Parathyroid adenoma (tissue), 2 donors: Measurements from ENCODE around the gene BMPR1B.

Experiments
- H2AFZ ChIP-seq: fragments of 300-600 bp; sonication (generic); one replicate; pipeline ENCODE4 v1.7.0; 2017; ENCODE audit warnings: antibody characterized with exemption, mild to moderate bottlenecking
- H3K27ac ChIP-seq: fragments of 300-600 bp; sonication (generic); one replicate; pipeline ENCODE4 v1.7.0; 2017
- H3K27me3 ChIP-seq: fragments of 300-600 bp; sonication (generic); one replicate; pipeline ENCODE4 v1.7.0; 2017; ENCODE audit warnings: low read length; ENCODE audit not compliant: control insufficient read depth, insufficient read depth
- H3K36me3 ChIP-seq: fragments of 300-600 bp; sonication (generic); one replicate; pipeline ENCODE4 v1.7.0; 2017; ENCODE audit warnings: low read length; ENCODE audit not compliant: control insufficient read depth, insufficient read depth
- H3K4me1 ChIP-seq: fragments of 300-600 bp; sonication (generic); one replicate; pipeline ENCODE4 v1.7.0; 2017; ENCODE audit warnings: control low read depth
- H3K4me2 ChIP-seq: fragments of 300-600 bp; sonication (generic); one replicate; pipeline ENCODE4 v1.7.0; 2017; ENCODE audit warnings: low read length
- H3K4me3 ChIP-seq: fragments of 300-600 bp; sonication (generic); one replicate; pipeline ENCODE4 v1.7.0; 2017; ENCODE audit warnings: low read depth, low read length
- H3K79me2 ChIP-seq: fragments of 300-600 bp; sonication (generic); one replicate; pipeline ENCODE4 v1.7.0; 2017; ENCODE audit warnings: control low read depth
- H3K9ac ChIP-seq: fragments of 300-600 bp; sonication (generic); one replicate; pipeline ENCODE4 v1.7.0; 2017; ENCODE audit warnings: mild to moderate bottlenecking
- H3K9me3 ChIP-seq: fragments of 300-600 bp; sonication (generic); one replicate; pipeline ENCODE4 v1.7.0; 2017; ENCODE audit warnings: low read length; ENCODE audit not compliant: control insufficient read depth
- CTCF ChIP-seq: fragments of 300-600 bp; sonication (generic); IDR thresholded peaks from one replicate; pipeline ENCODE4 v1.7.0; 2017; ENCODE audit warnings: antibody characterized with exemption, mild to moderate bottlenecking
- donor health status: primary hyperparathyroidism.

BMPR1B gene

GRCh38 chr4:95114521-95114920, 356.8 kb downstream of the BMPR1B start:
- no peaks in the 10 kb centered on the region for H3K36me3 ChIP-seq
- H3K79me2 ChIP-seq: no peaks in the 10 kb centered on the region
- H3K4me1 ChIP-seq: no peaks in the 10 kb centered on the region
- H3K4me2 ChIP-seq: no peak overlapping the region
- no peak overlapping the region for H3K4me3 ChIP-seq
- no peak for TF ChIP-seq CTCF
- no peak overlapping the region for H3K27ac ChIP-seq
- H3K9ac ChIP-seq: no peak overlapping the region
- no peaks in the 10 kb centered on the region for H3K9me3 ChIP-seq
- H3K27me3 ChIP-seq: no peaks in the 10 kb centered on the region
- no peak overlapping the region for H2AFZ ChIP-seq

GRCh38 chr4:95118497-95118896, 360.7 kb downstream of the BMPR1B start:
- H3K4me1 ChIP-seq: no peaks in the 10 kb centered on the region
- no peaks in the 10 kb centered on the region for H3K9me3 ChIP-seq
- no peak for TF ChIP-seq CTCF
- H3K79me2 ChIP-seq: no peaks in the 10 kb centered on the region
- peak overlapping the region; percentile 34 for H3K4me2 ChIP-seq
- H3K9ac ChIP-seq: no peak overlapping the region
- no peaks in the 10 kb centered on the region for H3K27me3 ChIP-seq
- H3K4me3 ChIP-seq: no peak overlapping the region
- H3K27ac ChIP-seq: no peak overlapping the region
- no peak overlapping the region for H2AFZ ChIP-seq
- no peaks in the 10 kb centered on the region for H3K36me3 ChIP-seq

- H3K36me3 ChIP-seq: no peaks in the 10 kb centered on the region
- H3K9ac ChIP-seq: no peak overlapping the region
- H3K27me3 ChIP-seq: no peaks in the 10 kb centered on the region
- no peaks in the 10 kb centered on the region for H3K79me2 ChIP-seq
- no peak overlapping the region for H3K27ac ChIP-seq
- no peaks in the 10 kb centered on the region for H3K9me3 ChIP-seq
- no peak overlapping the region for H3K4me3 ChIP-seq
- H3K4me2 ChIP-seq: no peak overlapping the region
- H2AFZ ChIP-seq: no peak overlapping the region
- no peaks in the 10 kb centered on the region for H3K4me1 ChIP-seq
- TF ChIP-seq CTCF: no peak
Measured at GRCh38 chr4:95120456-95120855, 362.7 kb downstream of the BMPR1B start.

- H3K9ac ChIP-seq: no peak overlapping the region
- no peak overlapping the region for H3K27ac ChIP-seq
- no peak overlapping the region for H3K4me2 ChIP-seq
- H3K79me2 ChIP-seq: no peaks in the 10 kb centered on the region
- no peaks in the 10 kb centered on the region for H3K36me3 ChIP-seq
- H3K27me3 ChIP-seq: no peaks in the 10 kb centered on the region
- TF ChIP-seq CTCF: no peak
- H3K4me3 ChIP-seq: no peak overlapping the region
- no peaks in the 10 kb centered on the region for H3K9me3 ChIP-seq
- H3K4me1 ChIP-seq: no peaks in the 10 kb centered on the region
- no peak overlapping the region for H2AFZ ChIP-seq
Measured at GRCh38 chr4:95122001-95122400, 364.2 kb downstream of the BMPR1B start.

GRCh38 chr4:95124906-95125504, 367.2 kb downstream of the BMPR1B start:
- Histone ChIP-seq H3K4me2 (no peak overlapping the region), H3K36me3 (no peaks in the 10 kb centered on the region), H3K9me3 (no peaks in the 10 kb centered on the region), H3K4me3 (no peak overlapping the region), H3K27ac (no peak overlapping the region), H3K4me1 (no peaks in the 10 kb centered on the region), H2AFZ (no peak overlapping the region), H3K27me3 (no peaks in the 10 kb centered on the region), H3K9ac (no peak overlapping the region), H3K79me2 (no peaks in the 10 kb centered on the region)
- no peak for TF ChIP-seq CTCF
